ENCODE results near the gene ENOX1.

The ENOX1 gene

DNA sequence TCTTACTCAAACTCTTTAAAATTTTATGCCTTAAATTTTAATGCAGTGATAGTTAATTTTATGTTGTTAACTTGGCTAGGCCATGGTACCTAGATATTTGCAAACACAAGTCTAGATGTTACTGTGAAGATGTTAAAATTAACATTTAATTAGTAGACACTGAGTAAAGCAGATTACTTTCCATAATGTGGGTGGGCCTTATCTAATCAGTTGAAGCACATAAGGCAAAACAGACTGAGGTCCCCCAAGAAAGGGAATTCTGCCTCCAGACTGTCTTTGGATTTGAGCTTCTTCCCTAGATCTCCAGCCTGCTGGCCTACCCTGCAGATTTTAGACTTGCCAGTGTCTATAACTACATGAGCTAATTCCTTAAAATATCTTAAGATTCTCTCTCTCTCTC, 294.0 kb downstream of the ENOX1 start:
- no peak for DNase-seq
- Histone ChIP-seq H3K27me3 (no peaks in the 10 kb centered on the region), H3K4me3 (no peak overlapping the region), H3K9me3 (no peaks in the 10 kb centered on the region), H3K36me3 (no peaks in the 10 kb centered on the region), H3K27ac (no peak overlapping the region), H3K4me1 (no peaks in the 10 kb centered on the region)
- intact Hi-C loops (cut with DNase I; ENCODE audit: low total_unique reads): no loop called here
- TF ChIP-seq, protein P1, sequence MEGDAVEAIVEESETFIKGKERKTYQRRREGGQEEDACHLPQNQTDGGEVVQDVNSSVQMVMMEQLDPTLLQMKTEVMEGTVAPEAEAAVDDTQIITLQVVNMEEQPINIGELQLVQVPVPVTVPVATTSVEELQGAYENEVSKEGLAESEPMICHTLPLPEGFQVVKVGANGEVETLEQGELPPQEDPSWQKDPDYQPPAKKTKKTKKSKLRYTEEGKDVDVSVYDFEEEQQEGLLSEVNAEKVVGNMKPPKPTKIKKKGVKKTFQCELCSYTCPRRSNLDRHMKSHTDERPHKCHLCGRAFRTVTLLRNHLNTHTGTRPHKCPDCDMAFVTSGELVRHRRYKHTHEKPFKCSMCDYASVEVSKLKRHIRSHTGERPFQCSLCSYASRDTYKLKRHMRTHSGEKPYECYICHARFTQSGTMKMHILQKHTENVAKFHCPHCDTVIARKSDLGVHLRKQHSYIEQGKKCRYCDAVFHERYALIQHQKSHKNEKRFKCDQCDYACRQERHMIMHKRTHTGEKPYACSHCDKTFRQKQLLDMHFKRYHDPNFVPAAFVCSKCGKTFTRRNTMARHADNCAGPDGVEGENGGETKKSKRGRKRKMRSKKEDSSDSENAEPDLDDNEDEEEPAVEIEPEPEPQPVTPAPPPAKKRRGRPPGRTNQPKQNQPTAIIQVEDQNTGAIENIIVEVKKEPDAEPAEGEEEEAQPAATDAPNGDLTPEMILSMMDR (IDR thresholded peaks at IDR 0.05): no peak

DNA sequence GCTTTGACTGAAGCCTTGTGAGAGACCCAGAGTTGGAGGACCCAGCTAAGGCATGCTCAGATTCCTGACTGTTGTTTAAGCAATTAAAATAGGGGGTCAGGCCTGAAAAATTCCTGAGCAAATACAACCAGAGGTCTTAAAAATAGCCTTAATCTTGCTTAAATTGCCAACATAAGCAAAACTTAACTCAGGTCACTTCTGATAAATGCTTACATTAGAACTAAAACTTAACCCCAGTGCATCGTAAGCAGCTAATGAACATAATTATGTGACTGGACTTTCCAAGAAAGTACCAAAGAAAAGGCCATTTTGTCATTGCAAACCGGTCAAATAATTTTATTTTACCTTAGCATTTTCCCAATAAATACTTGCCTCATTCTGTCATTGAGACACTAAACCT, 294.5 kb downstream of the ENOX1 start:
- no peak for DNase-seq
- TF ChIP-seq, protein P1 (IDR thresholded peaks at IDR 0.05): no peak
- Histone ChIP-seq H3K27me3 (no peaks in the 10 kb centered on the region), H3K9me3 (no peaks in the 10 kb centered on the region), H3K27ac (no peak overlapping the region), H3K4me1 (no peaks in the 10 kb centered on the region), H3K36me3 (no peaks in the 10 kb centered on the region), H3K4me3 (no peak overlapping the region)
- intact Hi-C loops (cut with DNase I; ENCODE audit: low total_unique reads): no loop called here

DNA sequence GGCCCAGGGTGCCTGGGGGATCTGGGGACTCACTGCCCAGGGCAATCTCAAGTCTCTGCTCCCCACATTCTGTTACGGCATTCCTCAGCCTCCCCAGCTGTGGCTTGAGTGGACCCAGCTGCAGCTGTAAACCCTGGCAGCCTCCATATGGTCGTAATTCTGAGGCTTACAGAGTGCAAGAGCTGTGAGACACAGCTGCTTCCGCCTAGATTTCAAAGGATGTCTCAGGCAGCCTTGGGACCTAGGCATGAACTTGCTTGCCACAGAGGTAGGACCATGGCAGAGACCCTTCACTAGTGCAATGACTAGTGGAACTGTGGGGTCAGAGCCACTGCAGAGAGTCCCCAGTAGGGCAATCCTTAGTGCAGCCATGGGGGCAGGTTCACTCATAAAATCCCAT, 297.5 kb downstream of the ENOX1 start:
- no peak overlapping the region for H3K27ac ChIP-seq
- no peaks in the 10 kb centered on the region for H3K4me1 ChIP-seq
- H3K27me3 ChIP-seq: no peaks in the 10 kb centered on the region
- H3K9me3 ChIP-seq: no peaks in the 10 kb centered on the region
- no peak for DNase-seq
- no peaks in the 10 kb centered on the region for H3K36me3 ChIP-seq
- intact Hi-C loops (cut with DNase I; ENCODE audit: low total_unique reads): no loop called here
- no peak overlapping the region for H3K4me3 ChIP-seq
- TF ChIP-seq, protein P1 (IDR thresholded peaks at IDR 0.05): no peak

DNA sequence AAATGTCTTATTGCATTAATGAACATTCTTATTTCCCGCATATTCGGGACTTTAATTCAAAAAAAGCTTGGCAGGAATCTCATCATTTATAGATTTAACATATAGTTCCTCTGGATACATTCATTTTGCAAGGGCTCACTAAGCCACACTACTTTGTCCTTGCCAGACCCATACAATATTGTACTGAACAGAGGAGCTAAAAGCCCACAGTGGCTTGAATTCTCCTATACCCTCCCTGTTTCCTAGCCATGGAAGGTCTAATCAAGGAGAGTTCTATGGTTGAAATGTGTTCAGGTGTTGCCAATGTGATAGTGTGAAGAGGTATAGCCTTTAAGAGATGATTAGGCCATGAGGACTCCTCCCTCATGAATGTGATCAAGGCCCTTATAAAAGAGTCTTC, 298.9 kb downstream of the ENOX1 start:
- no peaks in the 10 kb centered on the region for H3K9me3 ChIP-seq
- no peaks in the 10 kb centered on the region for H3K27me3 ChIP-seq
- intact Hi-C loops (cut with DNase I; ENCODE audit: low total_unique reads): no loop called here
- TF ChIP-seq, protein P1 (IDR thresholded peaks at IDR 0.05): no peak
- H3K36me3 ChIP-seq: no peaks in the 10 kb centered on the region
- no peak overlapping the region for H3K4me3 ChIP-seq
- no peaks in the 10 kb centered on the region for H3K4me1 ChIP-seq
- DNase-seq: no peak
- no peak overlapping the region for H3K27ac ChIP-seq

DNA sequence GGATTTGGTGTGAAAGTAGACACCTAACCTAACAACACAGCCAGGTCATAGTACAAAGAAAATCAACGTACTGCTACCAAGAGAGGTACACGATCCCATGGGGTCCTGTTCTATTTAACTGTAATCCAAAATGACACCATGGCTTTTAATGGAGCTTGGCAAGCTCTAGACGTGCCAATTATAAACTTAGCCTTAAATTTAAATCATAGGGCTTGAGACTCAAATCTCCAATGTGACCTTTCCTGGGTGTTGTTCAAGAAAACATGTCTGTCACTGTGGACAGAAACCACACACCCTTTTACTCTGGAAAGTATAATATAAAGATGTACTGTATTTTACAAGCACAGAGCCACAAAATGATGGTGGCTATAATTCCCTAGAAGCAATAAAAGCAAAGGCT, 299.3 kb downstream of the ENOX1 start:
- H3K27me3 ChIP-seq: no peaks in the 10 kb centered on the region
- H3K4me1 ChIP-seq: no peaks in the 10 kb centered on the region
- TF ChIP-seq, protein P1 (IDR thresholded peaks at IDR 0.05): no peak
- no peak overlapping the region for H3K27ac ChIP-seq
- no peaks in the 10 kb centered on the region for H3K36me3 ChIP-seq
- no peak for DNase-seq
- intact Hi-C loops (cut with DNase I; ENCODE audit: low total_unique reads): no loop called here
- H3K4me3 ChIP-seq: no peak overlapping the region
- no peaks in the 10 kb centered on the region for H3K9me3 ChIP-seq

Data from tibial artery (tissue), 4 donors.